Neural cell (in vitro differentiated cells): Measurements from ENCODE around the gene INF2. TPM values are rescaled to one million over a fixed set of nuclear protein-coding genes. Genes with fewer than 3 reads are reported as not detected.
"Not testable (repeated sequence)": the region's sequence is repeated elsewhere in the genome, so short reads cannot be mapped to it uniquely, and the experiment has no call there.

Experiments
- H2AFZ ChIP-seq: fragments of 200-600, 300-800 bp; sonication (generic), shearing (Covaris generic); 2 replicates; pipeline ENCODE4 v1.6.0; 2014; ENCODE audit warnings: low read depth, mild to moderate bottlenecking, antibody characterized with exemption, low read length, moderate library complexity
- H3F3A ChIP-seq: fragments of 200-600 bp; shearing (Covaris generic); 2 replicates; pipeline ENCODE4 v1.6.1; 2016; ENCODE audit warnings: mild to moderate bottlenecking, moderate library complexity, mixed read lengths, antibody characterized with exemption, low read length; ENCODE audit not compliant: insufficient read depth, poor library complexity, severe bottlenecking
- H3K27ac ChIP-seq: fragments of 200-600, 300-800 bp; sonication (generic), shearing (Covaris generic); 2 replicates; pipeline ENCODE4 v1.5.1; 2014; ENCODE audit warnings: mild to moderate bottlenecking, low read length, moderate library complexity
- H3K27me3 ChIP-seq: fragments of 300-800, 200-600 bp; sonication (generic), shearing (Covaris generic); 2 replicates; pipeline ENCODE4 v1.6.0; 2014; ENCODE audit warnings: mild to moderate bottlenecking, low read depth, low read length, moderate library complexity; ENCODE audit not compliant: insufficient read depth
- H3K36me3 ChIP-seq: fragments of 300-800, 200-600 bp; sonication (generic), shearing (Covaris generic); 2 replicates; pipeline ENCODE4 v1.5.1; 2014; ENCODE audit warnings: mild to moderate bottlenecking, antibody characterized with exemption, low read length, moderate library complexity; ENCODE audit not compliant: insufficient read depth
- H3K4me2 ChIP-seq: fragments of 300-800, 200-600 bp; sonication (generic), shearing (Covaris generic); 2 replicates; pipeline ENCODE4 v1.6.0; 2014; ENCODE audit warnings: mild to moderate bottlenecking, low read length
- H3K4me3 ChIP-seq: fragments of 300-800, 200-600 bp; sonication (generic), shearing (Covaris generic); 2 replicates; pipeline ENCODE4 v1.5.1; 2014; ENCODE audit warnings: mild to moderate bottlenecking, low read length, moderate library complexity
- H3K79me2 ChIP-seq: fragments of 200-600 bp; shearing (Covaris generic); replicated peaks from 2 replicates; pipeline ENCODE4 v1.6.0; 2014; ENCODE audit warnings: mild to moderate bottlenecking, low read length, moderate library complexity; ENCODE audit not compliant: insufficient read depth
- H3K9ac ChIP-seq: fragments of 300-800, 200-600 bp; sonication (generic), shearing (Covaris generic); 2 replicates; pipeline ENCODE4 v1.6.1; 2016; ENCODE audit warnings: mild to moderate bottlenecking, low read length, mixed read lengths
- H3K9me2 ChIP-seq: fragments of 200-600 bp; shearing (Covaris generic); 2 replicates; pipeline ENCODE4 v1.6.1; 2016; ENCODE audit warnings: mild to moderate bottlenecking, low read length, mixed read lengths; ENCODE audit not compliant: insufficient read depth
- H3K9me3 ChIP-seq: fragments of 200-600, 300-800 bp; sonication (generic), shearing (Covaris generic); 2 replicates; pipeline ENCODE4 v1.6.1; 2016; ENCODE audit warnings: mild to moderate bottlenecking, mixed run types, low read length, moderate library complexity, mixed read lengths
- H4K20me1 ChIP-seq: fragments of 200-600 bp; shearing (Covaris generic); 2 replicates; pipeline ENCODE4 v1.6.1; 2016; ENCODE audit warnings: mild to moderate bottlenecking, mixed run types; ENCODE audit not compliant: insufficient read depth
- EP300 ChIP-seq: fragments of 450-650 bp; conservative IDR thresholded peaks from 2 replicates; pipeline ENCODE4 v1.6.1; 2014; ENCODE audit warnings: antibody characterized with exemption, mild to moderate bottlenecking, moderate library complexity; ENCODE audit not compliant: poor library complexity, severe bottlenecking
- EZH2 ChIP-seq: fragments of 200-600, 300-800 bp; shearing (Covaris generic), sonication (generic); IDR thresholded peaks from 2 replicates; pipeline ENCODE4 v1.6.1; 2014; ENCODE audit warnings: antibody characterized with exemption, low read length, borderline replicate concordance, mild to moderate bottlenecking; ENCODE audit not compliant: insufficient read depth, poor library complexity, severe bottlenecking
- MXI1 ChIP-seq: fragments of 450-650 bp; conservative IDR thresholded peaks from 2 replicates; pipeline ENCODE4 v1.6.1; 2014; ENCODE audit warnings: antibody characterized with exemption, mild to moderate bottlenecking; ENCODE audit not compliant: poor library complexity, severe bottlenecking
- POLR2AphosphoS5 ChIP-seq: IDR thresholded peaks from 2 replicates; pipeline ENCODE4 v1.6.1; 2012
- RAD21 ChIP-seq: fragments of 450-650 bp; conservative IDR thresholded peaks from 2 replicates; pipeline ENCODE4 v1.6.1; 2014; ENCODE audit warnings: antibody characterized with exemption, mild to moderate bottlenecking, moderate library complexity
- SMC3 ChIP-seq: fragments of 450-650 bp; conservative IDR thresholded peaks from 2 replicates; pipeline ENCODE4 v1.6.1; 2014; ENCODE audit warnings: antibody characterized with exemption, mild to moderate bottlenecking, moderate library complexity; ENCODE audit not compliant: poor library complexity
- TAF1 ChIP-seq: IDR thresholded peaks from 2 replicates; pipeline ENCODE4 v1.6.1; 2012; ENCODE audit warnings: low read depth
- polyA plus RNA-seq: library from polyadenylated mRNA; depleted of rRNA; stranded (reverse); fragments of >200 nt; gene quantifications from 2 replicates; pipeline ENCODE4 v1.2.3, GENCODE V29; 2014
- TF ChIP-seq, protein P1 (sequence below): IDR thresholded peaks from 2 replicates; pipeline ENCODE4 v1.6.1; 2012; ENCODE audit warnings: borderline replicate concordance
- TF ChIP-seq, protein P2 (sequence below): fragments of 450-650 bp; IDR thresholded peaks from 2 replicates; pipeline ENCODE4 v1.5.1; 2014; ENCODE audit warnings: antibody characterized with exemption, mild to moderate bottlenecking, moderate library complexity; ENCODE audit not compliant: poor library complexity, severe bottlenecking

Gene INF2
- polyA plus RNA-seq, 1 donor from 2014 or later = 0.02 TPM

DNA sequence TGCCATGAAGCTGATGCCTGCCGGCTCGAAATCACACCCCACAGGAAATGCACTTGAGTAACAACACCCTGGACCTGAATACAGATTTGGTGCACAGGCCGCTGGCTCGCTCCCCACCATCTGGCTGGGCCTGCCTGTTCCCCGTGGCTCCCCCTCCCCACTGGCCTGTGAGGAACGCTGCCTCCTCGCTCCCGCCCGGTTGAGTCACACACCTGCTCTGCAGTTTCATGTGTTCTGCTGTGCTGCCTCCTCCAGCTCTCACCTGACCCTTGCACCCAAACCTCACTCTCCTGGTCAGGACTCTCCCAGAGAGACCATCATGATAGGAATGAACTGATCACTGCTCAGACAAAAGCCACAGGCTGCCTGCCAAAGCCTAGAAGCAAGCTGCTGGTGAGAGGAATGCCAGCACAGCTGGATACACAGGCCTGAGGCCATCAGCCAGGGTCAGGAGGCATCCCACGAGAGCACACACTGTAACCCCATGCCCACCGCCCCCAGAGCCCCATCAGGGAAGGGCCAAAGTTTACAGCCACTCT lies 59.8 kb downstream of the INF2 start:
- Histone ChIP-seq H3K9ac (no peak overlapping the region), H3K27me3 (no peaks in the 10 kb centered on the region), H4K20me1 (no peaks in the 10 kb centered on the region), H3K4me2 (no peak overlapping the region), H3K9me2 (no peaks in the 10 kb centered on the region), H3K4me3 (no peak overlapping the region), H3K36me3 (no peaks in the 10 kb centered on the region), H3K27ac (no peak overlapping the region), H2AFZ (no peak overlapping the region), H3F3A (no peaks in the 10 kb centered on the region), H3K9me3 (no peaks in the 10 kb centered on the region), H3K79me2 (peaks cover 12% of the 10 kb centered on the region)
- TF ChIP-seq RAD21 = no peak
- no peak for TF ChIP-seq TAF1
- TF ChIP-seq, protein P1, sequence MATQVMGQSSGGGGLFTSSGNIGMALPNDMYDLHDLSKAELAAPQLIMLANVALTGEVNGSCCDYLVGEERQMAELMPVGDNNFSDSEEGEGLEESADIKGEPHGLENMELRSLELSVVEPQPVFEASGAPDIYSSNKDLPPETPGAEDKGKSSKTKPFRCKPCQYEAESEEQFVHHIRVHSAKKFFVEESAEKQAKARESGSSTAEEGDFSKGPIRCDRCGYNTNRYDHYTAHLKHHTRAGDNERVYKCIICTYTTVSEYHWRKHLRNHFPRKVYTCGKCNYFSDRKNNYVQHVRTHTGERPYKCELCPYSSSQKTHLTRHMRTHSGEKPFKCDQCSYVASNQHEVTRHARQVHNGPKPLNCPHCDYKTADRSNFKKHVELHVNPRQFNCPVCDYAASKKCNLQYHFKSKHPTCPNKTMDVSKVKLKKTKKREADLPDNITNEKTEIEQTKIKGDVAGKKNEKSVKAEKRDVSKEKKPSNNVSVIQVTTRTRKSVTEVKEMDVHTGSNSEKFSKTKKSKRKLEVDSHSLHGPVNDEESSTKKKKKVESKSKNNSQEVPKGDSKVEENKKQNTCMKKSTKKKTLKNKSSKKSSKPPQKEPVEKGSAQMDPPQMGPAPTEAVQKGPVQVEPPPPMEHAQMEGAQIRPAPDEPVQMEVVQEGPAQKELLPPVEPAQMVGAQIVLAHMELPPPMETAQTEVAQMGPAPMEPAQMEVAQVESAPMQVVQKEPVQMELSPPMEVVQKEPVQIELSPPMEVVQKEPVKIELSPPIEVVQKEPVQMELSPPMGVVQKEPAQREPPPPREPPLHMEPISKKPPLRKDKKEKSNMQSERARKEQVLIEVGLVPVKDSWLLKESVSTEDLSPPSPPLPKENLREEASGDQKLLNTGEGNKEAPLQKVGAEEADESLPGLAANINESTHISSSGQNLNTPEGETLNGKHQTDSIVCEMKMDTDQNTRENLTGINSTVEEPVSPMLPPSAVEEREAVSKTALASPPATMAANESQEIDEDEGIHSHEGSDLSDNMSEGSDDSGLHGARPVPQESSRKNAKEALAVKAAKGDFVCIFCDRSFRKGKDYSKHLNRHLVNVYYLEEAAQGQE = no peak
- no peak for TF ChIP-seq MXI1
- no peak for TF ChIP-seq POLR2AphosphoS5
- TF ChIP-seq EP300 = no peak
- TF ChIP-seq SMC3 = no peak
- TF ChIP-seq, protein P2, sequence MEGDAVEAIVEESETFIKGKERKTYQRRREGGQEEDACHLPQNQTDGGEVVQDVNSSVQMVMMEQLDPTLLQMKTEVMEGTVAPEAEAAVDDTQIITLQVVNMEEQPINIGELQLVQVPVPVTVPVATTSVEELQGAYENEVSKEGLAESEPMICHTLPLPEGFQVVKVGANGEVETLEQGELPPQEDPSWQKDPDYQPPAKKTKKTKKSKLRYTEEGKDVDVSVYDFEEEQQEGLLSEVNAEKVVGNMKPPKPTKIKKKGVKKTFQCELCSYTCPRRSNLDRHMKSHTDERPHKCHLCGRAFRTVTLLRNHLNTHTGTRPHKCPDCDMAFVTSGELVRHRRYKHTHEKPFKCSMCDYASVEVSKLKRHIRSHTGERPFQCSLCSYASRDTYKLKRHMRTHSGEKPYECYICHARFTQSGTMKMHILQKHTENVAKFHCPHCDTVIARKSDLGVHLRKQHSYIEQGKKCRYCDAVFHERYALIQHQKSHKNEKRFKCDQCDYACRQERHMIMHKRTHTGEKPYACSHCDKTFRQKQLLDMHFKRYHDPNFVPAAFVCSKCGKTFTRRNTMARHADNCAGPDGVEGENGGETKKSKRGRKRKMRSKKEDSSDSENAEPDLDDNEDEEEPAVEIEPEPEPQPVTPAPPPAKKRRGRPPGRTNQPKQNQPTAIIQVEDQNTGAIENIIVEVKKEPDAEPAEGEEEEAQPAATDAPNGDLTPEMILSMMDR = no peak
- no peak for TF ChIP-seq EZH2

DNA sequence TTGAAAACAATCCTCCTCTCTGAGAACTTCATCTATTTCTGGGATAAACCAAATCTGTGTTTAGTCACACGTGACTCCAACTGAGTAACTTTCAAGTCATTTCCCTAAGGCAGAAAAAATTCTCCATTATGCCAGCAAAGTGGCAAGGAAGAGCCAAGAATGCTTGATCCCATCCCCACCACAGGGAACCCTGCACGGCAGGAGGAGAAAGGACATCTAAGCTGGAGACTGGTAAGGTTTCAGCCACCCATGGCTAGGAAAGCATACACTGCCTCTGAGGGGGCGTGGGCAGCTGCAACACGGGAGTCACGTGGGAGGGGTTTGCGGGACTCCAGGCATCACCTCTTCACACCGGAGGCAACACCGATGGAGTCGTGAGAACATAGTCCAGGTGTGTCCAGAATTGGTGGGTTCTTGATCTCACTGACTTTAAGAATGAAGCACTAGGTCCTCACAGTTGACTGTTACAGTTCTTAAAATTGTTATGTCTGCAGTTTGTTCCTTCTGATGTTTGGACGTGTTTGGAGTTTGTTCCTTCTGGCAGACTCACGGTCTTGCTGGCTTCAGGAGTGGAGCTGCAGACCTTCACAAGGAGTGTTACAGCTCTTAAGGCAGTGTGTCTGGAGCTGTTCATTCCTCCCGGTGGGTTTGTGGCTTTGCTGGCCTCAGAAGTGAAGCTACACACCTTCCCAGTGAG lies 60.8 kb downstream of the INF2 start:
- H3F3A ChIP-seq = no peaks in the 10 kb centered on the region
- H3K9me3 ChIP-seq = no peaks in the 10 kb centered on the region
- no peak for TF ChIP-seq POLR2AphosphoS5
- no peaks in the 10 kb centered on the region for H3K36me3 ChIP-seq
- no peak overlapping the region for H2AFZ ChIP-seq
- no peak overlapping the region for H3K4me2 ChIP-seq
- H3K9ac ChIP-seq = no peak overlapping the region
- no peak overlapping the region for H3K4me3 ChIP-seq
- H3K27me3 ChIP-seq = no peaks in the 10 kb centered on the region
- H3K27ac ChIP-seq = no peak overlapping the region
- H3K79me2 ChIP-seq = peaks cover 20% of the 10 kb centered on the region
- no peaks in the 10 kb centered on the region for H3K9me2 ChIP-seq
- H4K20me1 ChIP-seq = no peaks in the 10 kb centered on the region

DNA sequence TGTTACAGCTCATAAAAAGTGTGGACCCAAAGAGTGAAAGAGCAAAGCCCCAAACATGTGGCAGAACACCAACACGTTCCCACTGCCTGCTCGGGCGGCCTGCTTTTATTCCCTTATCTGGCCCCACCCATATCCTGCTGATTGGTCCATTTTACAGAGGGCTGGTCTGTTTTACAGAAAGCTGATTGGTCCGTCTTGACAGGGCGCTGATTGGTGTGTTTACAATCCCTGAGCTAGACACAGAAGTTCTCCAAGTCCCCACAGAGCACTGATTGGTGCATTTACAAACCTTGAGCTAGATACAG lies 61.3 kb downstream of the INF2 start:
- H3K4me3 ChIP-seq, H3K27ac ChIP-seq, H3K4me2 ChIP-seq, H3K9me3 ChIP-seq, H3K27me3 ChIP-seq, H2AFZ ChIP-seq, H3F3A ChIP-seq, H3K36me3 ChIP-seq, H3K9me2 ChIP-seq, H4K20me1 ChIP-seq, H3K9ac ChIP-seq: not testable (repeated sequence)
- H3K79me2 ChIP-seq = peaks cover 20% of the 10 kb centered on the region
